Measurements from ENCODE around the gene HSF5.

Gene HSF5

GRCh38 chr17:58414596-58414997 lies 73.6 kb downstream of the HSF5 start:
- Histone ChIP-seq H3K4me3 (no peak overlapping the region), H3K27ac (no peak overlapping the region)
- no peak for TF ChIP-seq CTCF (IDR thresholded peaks at IDR 0.05)
- DNase-seq (ENCODE audit: low spot score), result no peak

GRCh38 chr17:58413684-58414083 lies 74.5 kb downstream of the HSF5 start:
- DNase-seq (ENCODE audit: low spot score), result no peak
- TF ChIP-seq CTCF (IDR thresholded peaks at IDR 0.05), result no peak
- Histone ChIP-seq H3K27ac (no peak overlapping the region), H3K4me3 (no peak overlapping the region)

GRCh38 chr17:58412961-58413586 lies 75.1 kb downstream of the HSF5 start:
- H3K27ac ChIP-seq, result no peak overlapping the region
- DNase-seq (ENCODE audit: low spot score), result no peak

GRCh38 chr17:58412064-58412703 lies 76.0 kb downstream of the HSF5 start:
- no peak for DNase-seq (ENCODE audit: low spot score)
- no peak for TF ChIP-seq CTCF (IDR thresholded peaks at IDR 0.05)
- no peak overlapping the region for H3K4me3 ChIP-seq
- H3K27ac ChIP-seq, result no peak overlapping the region

More at GRCh38 chr17:58412961-58413586, 75.1 kb downstream of the HSF5 start:
- no peak overlapping the region for H3K4me3 ChIP-seq
- TF ChIP-seq CTCF (IDR thresholded peaks at IDR 0.05), result no peak

GRCh38 chr17:58411408-58411894 lies 76.8 kb downstream of the HSF5 start:
- no peak overlapping the region for H3K27ac ChIP-seq

GRCh38 chr17:58410714-58411407 lies 77.3 kb downstream of the HSF5 start:
- Histone ChIP-seq H3K4me3 (no peak overlapping the region), H3K27ac (no peak overlapping the region)
- no peak for TF ChIP-seq CTCF (IDR thresholded peaks at IDR 0.05)
- no peak for DNase-seq (ENCODE audit: low spot score)

More at GRCh38 chr17:58411408-58411894, 76.8 kb downstream of the HSF5 start:
- no peak for TF ChIP-seq CTCF (IDR thresholded peaks at IDR 0.05)
- H3K4me3 ChIP-seq, result no peak overlapping the region
- DNase-seq (ENCODE audit: low spot score), result no peak
